NCI-H1417 (cell line): ENCODE measurements around the gene ATP9B.

Experiments
- DNase-seq, 3 experiments: peaks; one replicate each; lab custom pipeline; 2025; lab: John Stamatoyannopoulos, UW

Gene ATP9B, protein sequence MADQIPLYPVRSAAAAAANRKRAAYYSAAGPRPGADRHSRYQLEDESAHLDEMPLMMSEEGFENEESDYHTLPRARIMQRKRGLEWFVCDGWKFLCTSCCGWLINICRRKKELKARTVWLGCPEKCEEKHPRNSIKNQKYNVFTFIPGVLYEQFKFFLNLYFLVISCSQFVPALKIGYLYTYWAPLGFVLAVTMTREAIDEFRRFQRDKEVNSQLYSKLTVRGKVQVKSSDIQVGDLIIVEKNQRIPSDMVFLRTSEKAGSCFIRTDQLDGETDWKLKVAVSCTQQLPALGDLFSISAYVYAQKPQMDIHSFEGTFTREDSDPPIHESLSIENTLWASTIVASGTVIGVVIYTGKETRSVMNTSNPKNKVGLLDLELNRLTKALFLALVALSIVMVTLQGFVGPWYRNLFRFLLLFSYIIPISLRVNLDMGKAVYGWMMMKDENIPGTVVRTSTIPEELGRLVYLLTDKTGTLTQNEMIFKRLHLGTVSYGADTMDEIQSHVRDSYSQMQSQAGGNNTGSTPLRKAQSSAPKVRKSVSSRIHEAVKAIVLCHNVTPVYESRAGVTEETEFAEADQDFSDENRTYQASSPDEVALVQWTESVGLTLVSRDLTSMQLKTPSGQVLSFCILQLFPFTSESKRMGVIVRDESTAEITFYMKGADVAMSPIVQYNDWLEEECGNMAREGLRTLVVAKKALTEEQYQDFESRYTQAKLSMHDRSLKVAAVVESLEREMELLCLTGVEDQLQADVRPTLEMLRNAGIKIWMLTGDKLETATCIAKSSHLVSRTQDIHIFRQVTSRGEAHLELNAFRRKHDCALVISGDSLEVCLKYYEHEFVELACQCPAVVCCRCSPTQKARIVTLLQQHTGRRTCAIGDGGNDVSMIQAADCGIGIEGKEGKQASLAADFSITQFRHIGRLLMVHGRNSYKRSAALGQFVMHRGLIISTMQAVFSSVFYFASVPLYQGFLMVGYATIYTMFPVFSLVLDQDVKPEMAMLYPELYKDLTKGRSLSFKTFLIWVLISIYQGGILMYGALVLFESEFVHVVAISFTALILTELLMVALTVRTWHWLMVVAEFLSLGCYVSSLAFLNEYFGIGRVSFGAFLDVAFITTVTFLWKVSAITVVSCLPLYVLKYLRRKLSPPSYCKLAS

DNA sequence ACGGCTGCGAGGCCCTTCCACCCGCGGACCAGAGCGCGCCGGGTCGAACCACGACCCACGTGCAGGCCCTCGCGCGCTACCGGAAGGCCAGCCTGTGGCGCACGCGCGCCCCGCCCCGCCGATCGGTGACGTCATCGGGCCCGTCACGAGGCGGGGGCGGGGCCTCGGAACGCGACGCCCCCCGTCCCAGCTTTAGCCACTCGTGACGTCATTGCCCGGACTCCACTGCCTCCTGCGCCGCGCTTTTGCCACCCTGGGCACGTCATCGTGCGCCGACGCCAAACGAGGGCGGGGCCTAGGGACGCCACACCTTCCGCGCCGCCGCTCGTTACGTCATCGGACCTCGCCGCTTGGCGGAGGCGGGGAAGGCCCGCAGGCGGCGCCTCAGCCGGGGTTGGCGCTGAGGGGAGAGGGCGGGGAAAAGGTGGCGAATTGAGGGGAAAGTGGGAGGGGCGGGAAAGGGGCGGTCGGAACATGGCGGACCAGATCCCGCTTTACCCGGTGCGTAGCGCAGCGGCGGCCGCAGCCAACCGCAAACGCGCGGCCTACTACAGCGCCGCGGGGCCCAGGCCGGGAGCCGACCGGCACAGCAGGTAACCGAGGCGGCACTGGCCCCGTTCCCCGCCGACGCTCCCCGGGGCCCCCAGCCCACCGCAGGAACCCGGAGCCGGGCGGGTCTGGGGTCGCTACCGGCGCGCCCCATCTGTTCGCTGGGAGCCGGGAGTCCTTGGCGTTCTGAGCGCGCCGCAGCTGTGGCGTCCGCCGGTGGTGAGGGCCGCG lies at the start of gene ATP9B:
ATP9B (plus strand) TSS at position 458 of the 780 bp plus-strand sequence; CDS start at position 475, 17 bp downstream.
- DNase-seq, result peak; percentile 91 to 98 (median 98)

DNA sequence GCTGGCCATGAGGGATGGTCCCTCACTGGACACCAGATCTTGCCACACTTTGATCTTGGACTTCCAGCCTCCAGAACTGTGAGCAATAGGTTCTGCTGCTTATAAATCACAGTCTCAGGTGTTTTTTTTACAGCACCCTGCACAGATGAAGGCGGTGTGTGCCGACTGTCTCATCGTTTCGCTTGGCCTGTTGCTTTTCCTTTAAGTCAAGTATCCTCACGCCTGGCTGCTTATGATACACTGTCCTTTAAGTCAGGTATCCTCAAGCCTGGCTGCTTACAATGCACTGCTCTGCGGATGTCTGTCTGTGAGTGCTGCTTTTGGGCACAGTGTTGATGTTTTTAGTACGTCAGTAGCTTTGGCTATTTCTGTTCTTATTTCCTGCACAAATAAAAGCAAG lies 49.3 kb upstream of the ATP9B start:
- DNase-seq, result no peak

DNA sequence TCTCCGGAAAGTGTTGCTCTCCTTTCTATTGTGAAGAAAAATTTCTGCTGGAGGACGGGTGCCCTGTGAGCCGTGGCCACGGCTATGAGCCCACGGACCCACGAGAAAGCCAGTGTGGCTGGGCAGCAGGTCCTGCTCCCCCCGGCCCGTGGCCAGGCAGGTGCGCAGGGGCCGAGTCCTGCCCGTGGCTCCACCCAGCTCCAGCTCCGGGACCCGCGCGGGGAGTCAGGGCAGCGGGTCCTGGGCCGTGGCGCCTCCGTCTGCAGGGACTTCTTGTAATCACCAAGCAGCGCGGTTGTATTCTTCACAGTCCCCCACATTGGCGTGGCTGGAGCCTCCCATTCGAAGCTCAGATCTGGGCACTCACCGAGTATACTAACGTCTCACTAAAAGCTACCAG lies 46.6 kb upstream of the ATP9B start:
- DNase-seq, result no peak

DNA sequence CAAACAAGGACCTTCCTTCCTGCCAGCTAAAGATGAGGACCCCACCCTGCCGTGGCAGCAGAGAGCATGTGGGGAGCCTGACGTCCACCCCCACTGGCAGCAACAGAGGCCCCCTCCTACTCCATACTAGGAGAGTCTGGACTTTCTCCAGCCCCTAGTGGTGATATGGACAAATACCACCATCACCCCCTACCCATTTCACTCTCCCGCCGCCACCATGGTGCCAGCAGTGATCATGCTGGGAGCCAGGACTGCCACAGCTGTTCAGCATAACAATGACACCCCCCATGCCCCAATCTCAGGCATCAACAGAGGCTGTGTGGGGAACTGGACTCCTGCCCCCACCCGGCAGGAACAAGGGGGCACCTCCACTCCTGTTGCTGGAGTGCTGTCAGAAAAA lies 42.7 kb upstream of the ATP9B start:
- DNase-seq, result no peak

DNA sequence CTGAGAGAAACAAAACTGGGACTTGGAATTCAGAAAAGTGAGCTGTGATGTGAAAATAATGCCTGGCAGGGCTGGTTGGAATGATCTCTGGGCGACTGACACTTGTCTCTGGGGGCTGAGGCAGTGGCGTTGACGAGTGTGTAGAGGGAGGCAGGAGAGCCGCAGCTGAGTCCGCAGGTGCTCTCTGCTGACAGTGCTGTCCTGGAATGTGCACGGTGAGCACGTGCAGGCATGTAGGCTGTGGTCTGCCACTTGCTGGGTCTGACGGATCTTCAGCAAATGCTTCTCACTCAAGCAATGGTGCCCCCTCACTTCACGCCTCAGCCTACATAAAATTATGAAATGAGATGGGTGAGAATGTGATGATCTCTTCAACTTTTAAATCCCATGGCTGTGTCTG lies 38.5 kb upstream of the ATP9B start:
- no peak for DNase-seq

DNA sequence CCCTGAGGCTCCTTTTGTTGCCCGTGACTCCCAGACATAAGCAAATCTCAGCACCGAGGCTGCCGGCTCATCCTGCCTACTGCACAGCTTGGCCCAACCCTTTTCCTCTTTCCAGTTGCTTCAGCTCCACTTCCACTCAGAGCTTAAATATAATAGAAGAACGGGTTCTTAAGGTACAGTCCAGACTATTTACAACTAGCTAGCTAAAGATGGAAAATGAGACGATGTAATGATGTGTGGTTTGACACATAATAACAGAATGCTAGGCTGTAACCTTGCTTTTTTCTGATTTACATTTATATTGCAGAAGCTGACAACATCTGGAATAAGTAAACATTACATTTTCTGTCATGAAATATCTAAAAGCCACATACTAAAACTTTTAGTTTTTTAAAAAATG lies 26.9 kb upstream of the ATP9B start:
- no peak for DNase-seq

DNA sequence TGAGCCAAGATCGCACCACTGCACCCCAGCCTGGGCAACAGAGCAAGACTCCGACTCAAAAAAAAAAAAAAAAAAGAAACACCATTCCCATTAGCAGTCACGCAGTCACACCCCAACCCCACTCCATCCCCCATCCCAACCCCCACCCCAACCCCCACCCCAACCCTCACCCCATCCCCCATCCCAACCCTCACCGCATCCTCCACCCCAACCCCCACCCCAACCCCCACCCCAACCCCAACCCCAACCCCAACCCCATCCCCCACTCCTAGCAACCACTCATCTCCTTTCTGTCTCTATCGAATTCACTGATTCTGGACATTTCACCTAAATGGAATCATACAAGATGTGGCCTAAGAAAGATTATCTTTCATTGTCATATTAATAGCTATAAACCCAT lies 25.9 kb upstream of the ATP9B start:
- no peak for DNase-seq

DNA sequence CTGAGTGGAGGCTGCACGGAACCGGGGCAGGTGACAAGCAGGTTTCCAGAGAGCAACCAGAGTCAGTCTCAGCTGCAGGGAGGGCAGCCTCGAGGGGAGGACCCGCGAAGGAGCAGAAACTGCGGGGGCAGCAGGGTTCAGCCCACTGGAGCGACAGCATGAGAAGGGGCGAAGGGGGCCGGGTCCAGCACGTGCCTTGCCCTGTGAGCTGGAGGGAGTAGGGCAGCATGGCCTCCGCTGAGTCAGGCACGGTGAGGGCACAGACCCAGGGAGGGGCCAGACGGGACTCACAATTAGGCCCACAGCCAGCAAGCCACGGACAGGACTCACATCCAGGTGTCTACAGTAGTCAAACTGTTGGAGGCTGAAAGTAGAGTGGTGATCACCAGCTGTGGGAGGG lies 22.7 kb upstream of the ATP9B start:
- peak in 1 of 3 experiments; percentile 52 for DNase-seq

DNA sequence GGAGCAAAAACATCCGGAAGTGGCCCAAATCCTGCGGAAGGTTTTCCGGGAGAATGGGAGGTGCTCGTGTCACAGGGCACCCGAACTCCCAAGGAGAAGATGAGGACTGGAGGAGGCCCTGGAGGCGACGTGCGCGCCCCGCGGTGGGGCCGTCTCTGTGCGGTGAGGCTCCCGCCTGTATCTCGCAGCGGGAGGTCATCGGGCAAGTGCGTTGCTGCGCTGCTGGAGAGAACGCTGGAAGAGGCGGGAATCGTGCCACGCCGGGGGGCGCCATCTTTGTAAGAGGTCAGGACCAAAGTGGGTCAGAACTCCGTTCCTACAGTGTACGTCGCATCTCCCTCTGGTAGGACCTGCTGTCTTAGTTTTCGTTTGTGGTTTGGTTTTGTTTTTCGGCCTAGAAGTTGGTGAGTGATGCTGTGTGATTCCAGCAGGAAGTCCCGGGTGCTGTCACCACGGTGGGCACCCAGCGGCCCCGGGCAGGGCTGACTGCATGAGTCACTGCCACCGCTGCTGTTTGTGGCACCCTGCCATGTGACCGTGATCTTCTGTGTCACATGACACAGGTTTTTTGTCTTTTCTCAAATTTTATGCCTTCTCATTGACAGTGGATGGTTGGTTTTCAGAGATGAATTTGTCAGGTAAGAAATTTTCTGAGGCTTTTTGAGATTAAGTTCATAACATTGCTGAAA lies 21.5 kb upstream of the ATP9B start:
- DNase-seq, result no peak

DNA sequence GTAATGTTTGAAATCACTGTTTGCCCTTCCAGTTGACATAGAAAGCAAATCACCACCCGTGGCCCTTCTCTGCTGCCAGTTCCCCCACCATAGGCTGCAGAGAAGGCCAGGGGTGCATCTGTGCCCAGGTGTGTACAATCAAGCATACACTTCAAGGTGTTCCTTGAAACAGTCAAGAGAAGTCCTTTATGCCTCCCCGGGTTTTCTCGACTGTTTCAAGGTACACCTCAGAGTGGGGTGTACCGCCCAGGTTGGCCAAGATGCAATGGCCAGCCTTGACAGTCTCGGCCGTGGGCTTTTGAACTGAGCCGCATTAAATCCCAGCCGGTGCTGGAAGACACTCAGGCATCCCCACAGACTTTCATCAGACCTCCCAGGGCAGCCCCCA lies 21.0 kb upstream of the ATP9B start:
- no peak for DNase-seq

DNA sequence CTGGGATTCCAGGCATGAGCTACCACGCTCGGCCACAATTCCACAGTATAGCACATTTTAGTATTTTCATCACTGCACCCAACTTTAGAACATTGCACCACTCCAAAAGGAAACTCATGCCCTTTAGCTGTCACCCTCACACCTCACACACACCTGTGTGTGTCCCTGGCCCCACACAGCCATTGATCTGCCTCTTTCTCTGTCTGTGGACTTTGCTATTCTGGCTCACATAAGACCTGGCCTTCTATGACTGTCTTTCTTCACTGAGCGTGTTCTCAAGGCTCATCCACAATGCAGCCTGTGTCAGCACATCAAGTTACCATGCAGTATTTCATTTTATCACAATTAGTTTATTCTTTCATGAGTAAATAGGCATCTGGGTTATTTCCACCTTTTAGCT lies 19.7 kb upstream of the ATP9B start:
- DNase-seq, result no peak

DNA sequence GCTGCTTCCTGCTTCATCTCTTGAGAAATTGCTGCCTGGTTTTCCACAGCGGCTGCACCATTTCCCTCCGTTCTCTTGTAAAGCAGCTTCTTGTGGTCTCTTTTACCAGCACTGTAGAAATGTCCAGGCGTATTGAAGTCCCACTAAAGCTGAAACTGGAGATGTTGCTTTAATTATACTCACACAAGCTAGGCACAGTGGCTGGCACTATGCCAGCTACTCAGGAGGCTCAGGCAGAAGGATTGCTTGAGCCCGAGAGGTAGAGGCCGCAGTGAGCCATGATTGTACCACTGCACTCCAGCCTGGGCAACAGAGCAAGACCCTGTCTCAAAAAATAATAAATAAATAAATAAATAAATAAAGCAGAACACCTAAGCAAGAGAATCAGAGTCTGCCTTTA lies 19.2 kb upstream of the ATP9B start:
- no peak for DNase-seq

DNA sequence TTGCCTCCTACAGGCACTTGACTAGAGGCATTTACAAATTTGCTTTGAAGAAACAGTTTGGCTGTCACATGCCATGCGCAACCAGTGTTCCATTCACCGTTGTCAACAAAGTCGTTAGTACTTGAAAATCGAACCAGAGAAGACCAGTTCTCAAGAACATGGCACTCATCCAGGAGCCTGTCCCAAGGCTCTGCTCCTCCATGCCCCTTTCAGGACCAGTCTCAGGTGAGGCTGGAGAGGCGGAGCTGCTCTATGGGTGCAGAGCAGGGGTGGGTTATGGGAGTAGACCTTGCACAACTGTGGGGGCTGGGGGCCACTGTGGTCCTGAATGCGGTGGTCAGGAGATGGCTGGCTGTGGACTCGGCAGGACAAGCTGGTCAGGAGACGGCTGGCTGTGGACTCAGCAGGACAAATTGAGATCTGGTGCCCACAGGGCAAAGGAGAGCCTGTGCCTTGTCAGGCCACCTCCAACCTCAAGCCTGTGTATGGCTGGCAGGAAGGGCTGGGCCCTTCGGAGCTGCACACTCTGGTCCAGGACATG lies 12.3 kb upstream of the ATP9B start:
- DNase-seq, result no peak

DNA sequence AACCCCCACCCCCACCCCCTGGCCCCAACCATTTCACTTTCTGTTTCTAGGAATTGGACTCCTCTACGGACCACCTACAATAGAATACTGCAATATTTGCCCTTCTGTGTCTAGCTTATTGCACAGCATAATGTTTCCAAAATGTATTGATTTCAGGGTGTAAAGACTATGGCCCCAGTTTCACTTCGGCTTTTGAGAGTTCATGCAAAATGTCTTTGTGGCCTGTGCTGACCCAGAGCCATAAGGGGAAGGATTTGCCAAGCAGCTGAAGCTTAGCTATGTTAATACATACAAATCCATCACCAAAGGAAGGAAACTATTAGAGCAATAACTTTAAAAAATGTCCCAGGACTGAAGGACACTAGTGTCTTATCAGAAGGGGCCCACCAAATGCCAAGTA lies 11.2 kb upstream of the ATP9B start:
- no peak for DNase-seq

DNA sequence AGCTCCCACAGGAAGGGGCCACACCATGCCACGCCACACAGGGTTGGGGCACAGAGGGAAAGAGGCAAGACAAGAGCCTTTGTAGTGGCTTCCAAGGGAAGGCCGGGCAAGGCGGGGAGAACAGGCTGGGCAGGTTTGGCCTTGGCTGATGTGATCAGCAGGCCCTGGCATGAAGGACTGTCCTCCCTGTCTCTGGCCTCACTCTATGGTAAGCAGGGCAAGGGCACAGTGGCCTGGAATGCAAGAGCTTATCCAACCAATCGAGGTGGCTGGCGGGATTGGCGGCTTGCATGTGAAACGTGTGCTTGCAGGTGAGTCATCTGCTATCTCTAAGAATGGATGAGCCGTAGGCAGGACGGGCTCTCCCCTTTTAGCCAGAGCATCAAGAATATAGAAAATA lies 6.4 kb upstream of the ATP9B start:
- DNase-seq, result no peak

DNA sequence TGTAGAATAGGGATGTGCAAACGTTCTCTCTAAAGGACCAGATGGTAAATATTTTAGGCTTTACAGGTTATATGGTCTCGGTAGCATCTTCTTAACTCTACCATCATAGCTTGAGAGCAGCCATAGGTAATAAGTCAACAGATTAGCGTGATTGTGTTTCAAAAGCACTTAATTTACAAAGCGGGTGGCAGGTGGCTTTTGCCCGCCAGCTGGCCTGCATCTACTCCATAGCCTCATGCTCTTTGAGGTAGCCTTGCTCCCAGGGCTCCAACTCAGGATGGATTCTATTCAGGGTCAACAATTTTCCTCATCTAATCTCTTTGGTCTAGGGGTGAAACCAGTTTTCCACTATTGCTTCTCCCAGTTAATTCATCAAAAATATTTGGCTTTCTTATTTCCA lies 5.0 kb upstream of the ATP9B start:
- peak in 2 of 3 experiments; percentile 60 to 91 for DNase-seq

DNA sequence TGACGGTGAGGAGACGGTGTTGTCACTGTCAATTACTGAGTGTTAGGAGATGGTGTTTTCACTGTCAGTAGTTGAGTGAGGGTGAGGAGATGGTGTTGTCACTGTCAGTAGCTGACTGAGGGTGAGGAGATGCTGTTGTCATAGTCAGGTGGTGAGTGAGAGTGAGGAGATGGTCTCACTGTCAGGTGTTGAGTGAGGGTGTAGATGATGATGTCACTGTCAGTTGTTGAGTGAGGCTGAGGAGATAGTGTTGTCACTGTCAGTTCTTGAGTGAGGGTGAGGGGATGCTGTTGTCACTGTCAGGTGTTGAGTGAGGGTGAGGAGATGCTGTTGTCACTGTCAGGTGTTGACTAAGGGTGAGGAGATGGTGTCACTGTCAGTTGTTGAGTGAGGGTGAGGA lies 3.4 kb upstream of the ATP9B start:
- no peak for DNase-seq

DNA sequence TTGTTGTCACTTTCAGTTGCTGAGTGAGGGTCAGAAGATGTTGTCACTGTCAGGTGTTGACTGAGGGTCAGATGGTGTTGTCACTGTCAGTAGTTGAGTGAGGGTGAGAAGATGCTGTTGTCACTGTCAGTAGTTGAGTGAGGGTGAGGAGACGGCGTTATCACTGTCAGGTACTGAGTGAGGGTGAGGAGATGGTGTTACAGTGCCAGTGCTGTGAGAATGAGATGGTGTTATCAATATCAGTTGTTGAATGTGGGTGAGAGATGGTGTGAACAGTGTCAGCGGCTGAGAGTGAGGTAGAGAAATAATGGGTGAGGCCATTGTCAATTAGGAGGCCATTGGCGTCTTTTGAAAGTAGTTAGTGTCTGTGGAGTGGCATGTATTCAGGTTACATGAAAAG lies 1.6 kb upstream of the ATP9B start:
- DNase-seq, result peak in 1 of 3 experiments; percentile 17

DNA sequence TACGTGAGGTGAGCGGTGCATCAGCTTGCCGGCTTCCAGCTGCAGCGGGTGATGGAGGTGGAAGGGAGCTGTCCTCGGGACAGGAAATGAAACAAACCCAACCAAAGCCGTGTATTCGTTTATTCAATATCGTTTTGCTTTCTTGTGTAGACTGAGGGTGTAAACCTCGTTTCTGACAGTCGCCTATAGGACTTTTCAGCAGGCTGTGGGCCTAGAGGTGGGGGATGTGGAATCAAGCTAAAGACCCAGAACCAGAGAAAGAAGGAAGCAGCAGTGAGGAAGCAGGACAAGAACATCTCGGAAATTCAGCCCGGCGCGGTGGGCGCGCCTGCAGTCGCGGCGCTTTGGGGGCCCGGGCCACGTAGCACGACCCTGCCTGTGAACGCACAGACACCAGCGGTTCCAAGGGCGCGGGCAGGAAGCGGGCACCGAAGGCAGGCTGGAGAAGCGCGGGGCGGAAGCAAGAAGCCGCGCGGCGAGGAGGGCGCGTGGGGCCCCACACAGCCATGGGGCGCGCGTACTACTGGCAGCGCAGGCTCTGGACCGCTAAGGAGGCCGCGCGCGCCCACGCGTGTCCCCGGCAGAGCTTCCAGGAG lies 755 bp upstream of the ATP9B start:
- no peak for DNase-seq

DNA sequence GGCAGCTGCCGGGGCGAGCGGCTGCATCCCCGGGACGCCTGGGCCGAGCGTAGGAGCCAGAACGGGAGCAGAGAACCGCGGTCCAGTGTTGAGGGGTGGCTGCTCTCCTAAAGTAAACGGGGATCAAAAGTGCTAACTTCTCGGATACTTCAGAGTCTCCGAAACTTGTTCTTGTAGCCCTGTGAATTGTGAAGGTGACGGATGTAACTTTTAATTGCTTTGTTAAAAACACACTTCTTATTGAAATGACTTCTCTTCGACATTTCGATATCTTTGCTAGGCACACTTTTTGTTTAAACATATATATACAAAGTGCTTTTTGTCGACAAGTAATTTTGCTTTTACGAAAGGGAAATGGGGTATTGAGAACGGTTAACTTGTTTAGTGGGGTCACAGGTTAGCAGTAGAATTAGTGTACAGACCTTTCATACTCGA lies 540 bp downstream of the ATP9B start:
- peak in 1 of 3 experiments; percentile 31 for DNase-seq
